ENCODE results near the gene GRK3.

GRK3 gene

GRCh38 chr22:25763239-25763777 is 198.8 kb downstream of the GRK3 start:
- no peak for DNase-seq

GRCh38 chr22:25764270-25765015 is 200.0 kb downstream of the GRK3 start:
- DNase-seq = no peak

- no peak for DNase-seq
Measured at GRCh38 chr22:25765016-25765367, 200.5 kb downstream of the GRK3 start.

- DNase-seq = no peak
Measured at GRCh38 chr22:25765801-25766200, 201.3 kb downstream of the GRK3 start.

- no peak for DNase-seq
Measured at GRCh38 chr22:25766418-25766817, 201.9 kb downstream of the GRK3 start.

GRCh38 chr22:25770333-25770732 is 205.9 kb downstream of the GRK3 start:
- DNase-seq = no peak

GRCh38 chr22:25772288-25772687 is 207.8 kb downstream of the GRK3 start:
- no peak for DNase-seq

- DNase-seq = no peak
Measured at GRCh38 chr22:25774575-25775026, 210.1 kb downstream of the GRK3 start.

- no peak for DNase-seq
Measured at GRCh38 chr22:25775531-25775930, 211.1 kb downstream of the GRK3 start.

- DNase-seq = no peak
Measured at GRCh38 chr22:25777411-25777810, 212.9 kb downstream of the GRK3 start.

- no peak for DNase-seq
Measured at GRCh38 chr22:25777870-25778269, 213.4 kb downstream of the GRK3 start.
